Fibroblast of skin of left biceps (primary cell): ENCODE results near the gene TNFAIP3.
"Not testable (repeated sequence)": the region's sequence is repeated elsewhere in the genome, so short reads cannot be mapped to it uniquely, and the experiment has no call there.

Experiments used
- DNase-seq, 2 experiments: peaks; one replicate each; pipeline ENCODE4 v3.0.0-alpha.2; 2013; ENCODE audit warnings: low read depth in 2 of 2

The TNFAIP3 gene

GRCh38 chr6:137866914-137867684, at the start of gene TNFAIP3:
Gene TNFAIP3 (plus strand): TSS chr6:137867259. CDS start chr6:137871228, 3,969 bp downstream.
- DNase-seq: peak; percentile 76 to 86

GRCh38 chr6:137818440-137818839, 48.6 kb upstream of the TNFAIP3 start:
- DNase-seq: no peak

GRCh38 chr6:137819740-137820139, 47.3 kb upstream of the TNFAIP3 start:
- no peak for DNase-seq

GRCh38 chr6:137820425-137820824, 46.6 kb upstream of the TNFAIP3 start:
- DNase-seq: no peak

- DNase-seq: no peak
Observed at GRCh38 chr6:137820952-137821351, 46.1 kb upstream of the TNFAIP3 start.

GRCh38 chr6:137821491-137821890, 45.6 kb upstream of the TNFAIP3 start:
- no peak for DNase-seq

- no peak for DNase-seq
Observed at GRCh38 chr6:137823826-137824555, 43.1 kb upstream of the TNFAIP3 start.

- DNase-seq: no peak
Observed at GRCh38 chr6:137824556-137824879, 42.5 kb upstream of the TNFAIP3 start.

GRCh38 chr6:137824896-137825295, 42.2 kb upstream of the TNFAIP3 start:
- DNase-seq: no peak

GRCh38 chr6:137827411-137827940, 39.6 kb upstream of the TNFAIP3 start:
- no peak for DNase-seq

- DNase-seq: no peak
Observed at GRCh38 chr6:137827977-137828810, 38.9 kb upstream of the TNFAIP3 start.

- DNase-seq: no peak
Observed at GRCh38 chr6:137829641-137830083, 37.4 kb upstream of the TNFAIP3 start.

- DNase-seq: no peak
Observed at GRCh38 chr6:137830511-137830911, 36.5 kb upstream of the TNFAIP3 start.

- DNase-seq: peak; percentile 79 to 82
Observed at GRCh38 chr6:137832110-137832509, 34.9 kb upstream of the TNFAIP3 start.

- no peak for DNase-seq
Observed at GRCh38 chr6:137834508-137834907, 32.6 kb upstream of the TNFAIP3 start.

GRCh38 chr6:137836788-137837187, 30.3 kb upstream of the TNFAIP3 start:
- DNase-seq: no peak

GRCh38 chr6:137838090-137838489, 29.0 kb upstream of the TNFAIP3 start:
- DNase-seq: not testable (repeated sequence)

GRCh38 chr6:137838597-137838996, 28.5 kb upstream of the TNFAIP3 start:
- not testable (repeated sequence) for DNase-seq

- no peak for DNase-seq
Observed at GRCh38 chr6:137839076-137839475, 28.0 kb upstream of the TNFAIP3 start.

GRCh38 chr6:137840252-137840651, 26.8 kb upstream of the TNFAIP3 start:
- DNase-seq: no peak

GRCh38 chr6:137843211-137843610, 23.8 kb upstream of the TNFAIP3 start:
- no peak for DNase-seq

GRCh38 chr6:137844327-137844726, 22.7 kb upstream of the TNFAIP3 start:
- DNase-seq: not testable (repeated sequence)
